Measurements from ENCODE around the gene UBE2G2.

The UBE2G2 gene

DNA sequence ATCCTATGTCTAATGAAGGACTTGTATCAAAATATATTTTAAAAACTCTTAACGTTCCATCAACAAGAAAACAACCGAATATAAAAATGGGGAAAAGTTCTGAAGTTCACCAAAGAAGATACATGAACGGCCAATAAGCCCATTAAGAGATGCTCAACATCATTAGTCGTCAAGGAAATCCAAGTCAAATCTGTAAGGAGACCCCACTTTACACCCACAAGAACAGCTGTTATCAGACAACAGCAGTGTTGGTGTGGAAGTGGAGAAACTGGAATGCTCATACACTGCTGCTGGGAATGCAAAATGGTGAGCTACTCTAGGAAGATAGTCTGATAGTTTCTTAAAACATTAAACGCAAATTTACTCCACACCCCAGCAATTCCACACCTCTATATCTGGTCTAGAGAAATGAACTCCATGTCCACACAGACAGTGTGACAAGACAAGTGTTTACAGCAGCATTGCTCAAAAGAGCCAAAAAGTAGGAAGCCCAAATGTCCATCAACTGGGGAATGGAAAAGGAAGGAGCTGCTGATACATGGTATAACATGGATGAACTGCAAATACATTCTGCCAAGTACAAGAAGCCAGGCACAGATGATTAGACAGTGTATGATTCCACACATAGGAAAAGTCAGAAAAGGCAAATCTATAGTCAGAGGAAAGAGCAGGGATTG is 18.5 kb downstream of the UBE2G2 start:
- DNase-seq: no peak

DNA sequence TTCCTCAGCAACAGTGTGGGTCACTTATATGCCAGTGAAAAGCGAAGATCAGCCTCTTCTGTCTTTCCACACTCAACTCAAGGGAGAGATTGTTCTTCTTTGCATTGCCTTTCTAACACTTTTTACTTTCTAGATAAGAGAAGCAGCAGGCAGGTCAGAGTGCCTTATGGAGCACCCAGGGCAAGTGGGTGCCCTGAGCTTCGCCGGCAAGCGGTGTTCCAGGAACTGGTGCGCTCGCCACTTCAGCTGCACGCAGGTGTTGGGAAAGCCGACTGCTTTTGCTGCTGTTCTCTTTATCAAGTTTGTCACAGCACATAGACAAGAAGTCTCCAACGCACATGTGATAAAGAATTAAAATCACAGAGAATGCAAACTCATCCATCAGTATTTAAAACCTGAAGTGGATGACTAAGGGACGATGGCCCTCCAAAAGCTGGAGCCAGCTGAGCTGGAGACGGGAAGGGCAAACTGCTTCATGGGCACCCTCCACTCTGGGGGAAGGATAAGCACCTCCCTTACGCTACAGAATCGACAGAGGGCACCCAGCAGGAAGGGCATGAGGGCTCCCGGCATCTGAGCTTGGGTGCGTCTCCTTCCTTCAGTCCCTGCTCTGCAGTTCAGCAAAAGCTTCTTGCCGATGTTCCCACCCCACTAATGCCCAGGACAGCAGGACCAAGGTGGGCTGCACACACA is 20.7 kb downstream of the UBE2G2 start:
- no peak for DNase-seq

DNA sequence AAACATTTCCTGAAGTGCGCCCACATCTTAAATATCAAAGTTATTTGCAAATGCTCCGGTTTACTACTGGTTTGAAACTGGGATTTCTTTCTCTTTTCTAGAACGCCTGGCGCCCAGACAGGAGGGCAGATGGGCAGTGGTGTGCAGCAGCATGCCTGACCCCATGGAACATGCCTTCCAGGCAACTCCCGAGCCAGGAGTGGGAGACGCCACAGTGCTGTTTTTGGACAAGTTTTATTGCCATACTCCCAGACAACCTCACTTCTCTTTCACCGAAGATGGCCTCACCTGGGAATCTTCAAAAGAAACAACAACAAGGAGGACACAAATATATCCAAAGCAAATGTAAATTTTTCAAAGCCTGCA is 21.5 kb downstream of the UBE2G2 start:
- DNase-seq: no peak

DNA sequence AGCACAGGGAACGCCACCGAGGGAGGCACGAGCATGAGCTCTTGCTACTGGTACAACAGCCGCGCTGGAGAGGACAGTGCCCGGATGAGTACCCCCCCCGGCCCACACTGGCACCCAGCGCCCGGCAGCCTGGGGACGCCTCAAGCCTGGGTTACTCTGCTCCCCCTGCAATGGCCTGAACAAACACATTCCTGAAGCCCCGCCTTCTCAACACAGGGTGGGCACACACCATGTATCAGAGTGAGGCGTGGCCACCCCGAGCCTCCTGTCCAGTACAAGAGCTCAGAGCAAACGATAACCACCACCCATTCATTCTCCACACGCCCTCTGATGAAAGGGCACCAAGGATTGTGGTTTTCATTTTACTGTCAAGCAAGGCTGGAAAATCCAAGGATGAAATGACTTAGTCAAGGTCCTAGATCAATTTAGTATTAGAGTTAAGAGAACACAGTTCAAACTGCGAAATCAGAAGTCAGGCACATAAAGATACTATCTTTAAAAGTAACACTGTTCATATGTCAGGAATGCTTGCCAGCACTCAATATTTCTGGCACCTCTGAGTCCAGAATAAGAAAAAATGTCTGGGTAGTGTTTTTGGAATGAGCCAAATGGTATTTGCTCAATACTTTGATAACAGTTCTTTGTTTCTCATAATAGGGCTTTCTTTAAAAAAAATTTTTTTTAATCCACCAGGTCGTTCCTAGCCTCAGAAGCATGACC is 22.0 kb downstream of the UBE2G2 start:
- no peak for DNase-seq

DNA sequence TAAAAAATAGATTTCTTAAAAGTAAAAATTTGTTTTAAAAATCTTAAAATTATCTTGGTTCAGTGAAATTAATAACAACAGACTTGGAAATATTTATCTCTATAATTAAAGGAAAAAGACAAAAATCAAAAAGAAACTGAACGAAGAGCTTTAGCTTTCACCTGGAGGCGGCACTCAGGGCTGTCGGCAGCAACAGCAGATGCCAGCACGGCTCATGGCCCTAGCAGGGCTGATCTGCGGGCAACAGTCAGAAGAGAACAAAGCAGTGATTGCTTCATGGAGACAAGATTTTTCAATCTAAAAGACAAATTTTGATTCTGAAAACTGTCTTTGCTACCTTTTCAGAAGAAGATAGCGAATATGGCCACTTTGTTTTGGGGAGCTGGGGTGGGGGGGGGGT is 22.6 kb downstream of the UBE2G2 start:
- DNase-seq: no peak

DNA sequence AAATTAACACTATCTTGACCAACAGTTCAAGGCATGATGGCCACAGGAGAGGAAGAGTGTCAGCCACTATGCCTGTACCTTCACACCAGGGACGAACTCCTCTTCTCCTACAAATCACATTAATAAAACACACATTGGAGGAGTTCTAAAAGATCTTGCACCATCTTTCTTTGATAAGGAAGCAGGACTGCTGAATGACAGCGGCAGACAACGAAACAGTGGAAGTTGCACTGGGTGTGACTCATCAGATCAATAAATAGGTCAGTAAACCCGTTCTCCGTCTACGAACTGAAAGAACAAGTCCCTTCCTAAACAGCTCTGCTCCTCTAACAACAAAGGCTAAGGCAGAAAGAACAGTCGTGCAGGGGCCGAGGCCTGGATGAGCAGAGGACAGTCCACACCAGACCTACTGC is 23.1 kb downstream of the UBE2G2 start:
- DNase-seq: no peak

DNA sequence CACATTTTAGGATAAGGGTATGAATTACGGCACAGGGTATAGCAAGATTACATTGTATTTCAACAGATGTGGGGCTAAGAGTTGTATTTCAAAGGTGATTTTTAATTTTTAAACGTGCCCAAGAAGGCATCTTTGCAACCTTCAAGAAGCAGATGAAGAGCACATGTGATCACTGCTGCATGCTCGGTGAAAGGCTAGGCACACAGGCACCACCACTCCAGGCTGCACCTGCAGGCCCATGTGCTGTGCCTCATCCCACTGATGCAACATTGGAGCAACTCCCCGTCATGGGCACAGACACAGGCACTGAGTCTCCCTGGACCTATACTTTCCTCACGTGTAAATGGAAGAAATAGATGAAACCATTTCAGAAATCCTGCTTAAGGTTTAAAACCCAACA is 23.5 kb downstream of the UBE2G2 start:
- no peak for DNase-seq

DNA sequence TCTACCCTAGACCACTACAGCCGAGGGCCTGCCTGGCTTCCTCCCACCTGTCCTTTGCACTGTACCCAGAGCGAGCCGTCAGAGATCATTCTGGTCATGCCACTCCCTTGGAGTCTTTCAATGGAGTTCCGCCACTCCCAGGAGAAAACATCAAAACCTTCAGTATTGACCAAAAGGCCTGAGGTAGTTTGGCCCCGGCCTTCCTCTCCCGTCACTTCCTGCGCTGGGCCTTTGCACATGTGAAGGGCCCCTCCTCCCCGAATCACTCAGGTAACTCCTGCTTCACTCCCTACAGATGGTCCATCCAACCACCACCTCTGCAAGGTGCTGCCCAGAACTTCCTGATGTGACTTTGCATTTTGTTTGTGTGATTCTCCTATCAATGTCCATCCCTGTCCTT is 26.6 kb downstream of the UBE2G2 start:
- no peak for DNase-seq

DNA sequence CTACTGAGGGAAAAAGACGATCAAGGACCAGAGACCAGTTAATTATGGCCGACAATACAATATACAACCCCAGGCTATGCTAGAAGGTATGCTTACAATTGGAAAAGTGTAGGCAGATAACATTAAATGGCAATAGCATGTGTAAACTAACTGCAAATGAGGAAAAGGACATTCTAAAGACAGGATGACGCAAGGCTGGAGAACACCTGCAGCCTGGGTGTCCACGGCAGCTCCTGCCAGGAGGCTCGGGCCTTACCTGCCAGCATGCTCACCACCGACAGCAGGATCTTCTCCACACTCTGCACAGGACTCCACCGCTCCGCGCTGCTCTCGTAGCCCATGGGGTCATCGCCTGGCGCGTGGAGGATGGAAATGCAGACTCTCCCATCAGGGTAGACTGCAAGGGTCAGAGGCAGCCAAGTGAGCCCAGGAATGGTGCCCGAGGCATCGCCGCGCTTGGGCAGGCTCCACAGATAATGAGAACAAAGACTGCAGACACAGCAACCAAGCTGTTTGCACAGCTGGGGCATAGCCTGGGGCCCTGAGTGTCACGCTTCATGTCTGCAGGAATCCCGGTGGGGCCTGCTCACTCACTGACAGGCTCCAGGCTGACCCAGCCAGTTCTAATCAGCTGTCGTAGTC is 28.2 kb downstream of the UBE2G2 start:
- peak; percentile 74 for DNase-seq

DNA sequence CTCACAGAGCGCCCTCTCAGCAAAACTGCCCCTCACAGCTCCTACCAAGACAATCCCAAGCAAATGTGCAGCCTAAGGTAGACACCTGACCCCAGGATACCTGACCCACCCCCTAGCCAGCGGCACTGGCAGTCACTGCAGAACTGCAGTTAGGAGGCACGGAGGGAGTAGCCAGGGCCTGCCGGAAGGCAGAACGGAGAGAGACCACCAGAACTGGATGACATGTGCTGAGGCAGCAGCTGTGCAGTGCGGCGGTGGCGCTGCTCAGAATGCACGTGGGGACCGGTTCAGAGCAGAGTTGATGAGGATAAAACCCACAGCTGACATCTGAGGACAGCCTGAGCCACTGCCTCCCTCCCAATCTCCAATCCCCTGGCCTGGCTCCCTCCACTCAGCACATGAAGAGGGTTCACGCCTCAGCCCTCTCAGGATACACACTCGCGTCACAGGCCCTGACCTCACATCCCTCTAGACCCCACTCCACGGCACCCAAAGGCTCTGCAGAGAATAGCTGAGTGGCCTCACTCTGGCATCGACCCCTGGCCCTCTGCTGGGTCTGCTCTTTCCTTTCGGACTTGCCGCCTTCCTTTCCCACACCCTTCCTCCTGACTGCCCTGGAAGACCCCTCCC is 29.6 kb downstream of the UBE2G2 start:
- no peak for DNase-seq

DNA sequence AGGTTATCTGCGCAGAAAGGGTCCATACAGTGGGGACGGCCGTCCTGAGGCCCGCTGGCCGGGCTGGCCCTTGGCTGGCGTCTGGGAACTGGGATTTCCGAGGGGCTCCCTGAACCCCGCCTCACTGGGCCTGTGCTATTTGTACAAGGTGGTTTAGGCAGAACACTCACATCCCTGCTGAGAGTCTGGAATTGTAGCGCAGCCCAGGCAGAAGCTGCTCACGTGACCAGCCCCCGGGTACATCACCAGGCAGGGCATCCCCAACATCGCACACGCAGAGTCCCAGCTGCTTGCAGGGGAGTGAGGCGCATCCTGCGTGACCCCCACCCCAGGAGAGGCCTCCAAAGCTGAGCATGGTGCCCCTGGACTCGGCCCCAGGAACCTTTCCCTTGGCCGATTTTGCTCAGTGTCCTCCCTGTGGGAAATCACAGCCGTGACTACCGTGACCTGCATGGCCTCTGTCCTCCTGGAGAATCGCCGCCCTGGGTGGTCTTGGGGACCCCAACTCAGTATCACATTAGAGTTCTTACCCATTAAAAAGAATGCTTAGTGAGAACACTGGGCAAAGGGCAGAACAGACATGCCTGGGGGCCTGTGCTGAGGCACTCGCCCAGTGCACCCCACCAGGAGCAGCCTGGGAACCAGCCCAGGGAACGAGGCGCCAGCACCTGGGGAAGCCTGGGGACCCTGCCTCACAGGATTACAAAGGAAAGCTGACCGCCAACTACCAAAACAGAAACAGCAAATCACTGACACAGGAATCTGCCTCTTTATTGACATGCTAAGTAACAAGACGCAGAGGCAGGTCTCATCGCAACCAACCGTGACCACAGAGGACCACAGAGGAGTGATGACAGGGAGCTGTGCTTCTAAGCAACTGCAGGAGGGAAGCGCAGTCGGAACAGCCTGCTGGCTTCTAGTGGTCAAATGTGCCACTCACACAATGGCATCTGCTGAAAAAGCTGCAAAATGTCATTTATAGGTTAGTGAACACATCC is 33.5 kb downstream of the UBE2G2 start:
- no peak for DNase-seq

DNA sequence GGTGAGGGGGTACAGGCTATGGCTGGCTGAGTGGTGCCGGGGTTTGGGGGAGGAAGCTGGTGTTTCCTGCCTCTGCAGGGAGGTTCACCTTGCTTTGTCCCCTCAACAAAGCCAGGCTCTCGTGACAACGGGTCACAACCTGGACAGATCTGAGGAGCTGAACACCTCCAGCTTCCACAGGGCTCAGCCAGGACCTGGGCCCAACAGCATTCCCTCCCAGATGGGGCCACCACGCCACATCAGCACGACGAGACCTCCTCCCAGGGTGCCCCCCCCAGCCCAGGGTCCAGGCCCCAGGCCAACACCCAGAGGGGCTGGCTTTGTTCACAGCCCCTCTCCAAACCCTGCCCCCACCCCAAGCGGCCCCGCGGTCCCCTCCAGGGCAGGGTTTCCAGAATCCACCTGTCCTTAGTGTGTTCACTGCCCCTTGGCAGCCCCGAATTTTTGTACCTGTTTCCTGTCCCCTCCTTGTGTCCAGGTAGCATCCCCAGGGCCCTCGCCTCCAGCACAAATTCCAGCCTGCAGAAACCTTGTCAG is 34.7 kb downstream of the UBE2G2 start:
- DNase-seq: no peak

DNA sequence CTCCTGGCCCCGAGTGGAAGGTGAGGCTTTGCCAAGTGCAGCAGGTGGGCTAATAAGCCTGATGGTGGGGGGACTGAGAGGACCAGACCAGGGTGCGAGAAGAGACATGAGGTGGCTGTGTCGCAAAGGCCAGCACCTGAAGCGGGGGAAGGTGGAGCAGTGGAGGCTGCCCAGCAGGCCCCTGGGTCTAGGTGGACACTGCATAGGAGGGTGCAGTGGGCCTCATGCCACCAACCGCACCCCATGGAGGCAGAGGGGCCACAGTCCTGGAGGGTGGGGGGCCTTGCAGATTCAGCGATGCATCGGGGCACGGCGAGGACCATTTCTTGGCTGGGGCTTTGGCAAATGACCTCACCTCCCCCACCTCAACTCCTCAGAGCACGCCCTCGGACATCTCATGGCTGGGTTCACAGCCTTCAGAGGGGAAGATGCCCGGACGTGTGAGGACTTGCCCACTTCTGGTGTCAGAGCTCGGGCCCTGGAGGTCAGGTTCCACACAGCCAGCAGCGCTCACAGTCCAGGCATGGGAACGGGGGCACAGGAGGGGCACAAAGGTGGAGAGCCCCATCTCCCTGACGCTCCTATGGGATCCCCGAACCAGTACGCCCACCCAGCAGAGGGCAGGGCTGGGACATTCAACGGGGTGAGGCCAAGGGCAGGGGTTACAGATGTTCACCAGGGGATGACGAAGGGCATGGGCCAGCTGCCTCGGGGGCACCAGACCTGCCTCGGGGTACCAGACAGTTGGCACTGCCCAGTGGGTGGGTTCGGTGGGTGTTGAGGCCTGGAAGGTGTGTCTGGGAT is 35.4 kb downstream of the UBE2G2 start:
- DNase-seq: no peak

DNA sequence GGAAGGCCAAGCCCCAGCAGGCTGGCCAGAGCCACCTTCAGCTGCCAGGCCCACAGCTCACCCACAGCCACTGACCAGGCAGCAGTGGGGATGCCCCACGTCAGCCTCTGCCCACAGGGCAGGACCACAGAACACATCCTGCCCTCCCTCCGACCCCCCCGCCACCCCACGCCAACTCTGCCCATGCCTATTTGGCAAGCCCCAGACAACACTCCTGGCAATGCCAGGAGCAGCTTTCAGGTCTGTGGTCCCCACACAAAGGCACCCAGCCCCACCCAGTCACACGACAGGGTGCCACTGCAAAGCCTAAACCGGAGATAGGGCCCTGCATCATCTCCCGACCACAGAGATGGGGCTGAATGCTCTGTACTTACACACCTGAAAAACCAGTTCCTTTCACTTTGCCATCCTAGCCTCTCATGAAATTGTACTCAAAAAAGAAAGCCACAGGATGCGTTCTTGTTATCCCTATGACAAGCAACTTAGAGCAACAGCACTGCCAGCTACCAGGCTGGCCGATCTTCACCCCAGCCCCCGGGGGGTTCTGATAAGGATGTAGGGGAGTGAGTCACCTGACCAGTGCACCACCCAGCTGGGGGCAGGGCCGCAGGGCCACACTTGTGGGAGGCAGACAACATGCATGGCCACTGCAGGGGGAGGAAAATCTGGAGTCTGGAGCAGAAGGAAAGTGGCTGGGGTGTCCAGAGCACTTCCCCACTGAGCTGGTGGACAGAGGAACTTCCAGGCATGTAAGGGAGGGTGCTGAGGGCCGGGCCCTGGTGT is 36.2 kb downstream of the UBE2G2 start:
- DNase-seq: no peak

DNA sequence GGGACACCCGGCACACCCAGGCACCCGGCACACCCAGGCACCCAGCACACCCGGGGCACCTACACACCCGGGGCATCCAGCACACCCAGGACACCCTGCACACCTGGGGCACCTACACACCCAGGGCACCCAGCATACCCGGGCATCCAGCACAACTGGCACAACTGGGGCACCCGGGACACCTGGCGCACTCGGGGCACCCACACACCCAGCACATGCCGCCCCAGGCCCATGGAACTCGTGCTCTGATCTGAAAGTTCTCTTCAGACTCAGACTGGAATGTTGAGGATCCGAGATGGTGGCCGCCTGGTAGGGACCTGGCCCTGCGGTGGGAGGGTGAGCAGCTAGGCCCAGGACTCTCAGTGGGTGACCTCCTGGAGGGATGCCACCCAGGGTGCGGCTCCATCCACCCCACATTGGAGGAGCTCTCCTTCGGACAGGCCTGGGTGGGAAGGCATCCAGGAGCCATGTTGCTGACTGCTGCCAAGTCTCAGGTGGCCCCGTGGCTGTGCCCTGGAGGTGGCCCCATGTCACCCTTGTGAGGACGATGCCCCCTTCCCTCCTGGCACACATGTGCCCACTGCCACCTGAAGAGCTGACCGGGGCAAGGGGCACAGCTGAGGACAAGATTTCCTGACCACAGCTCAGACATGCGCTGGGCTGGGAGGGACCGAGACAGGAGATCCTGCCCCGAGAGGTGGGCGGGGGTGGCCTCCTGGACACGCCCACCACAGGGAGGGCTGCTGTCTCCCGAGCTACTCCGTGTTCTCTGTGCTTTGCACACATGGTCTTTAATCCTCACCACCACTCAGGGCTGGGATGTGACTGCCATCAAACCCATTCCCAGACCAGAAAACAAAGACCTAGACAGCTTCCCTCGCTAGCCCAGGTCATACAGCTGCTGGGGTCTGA is 37.0 kb downstream of the UBE2G2 start:
- DNase-seq: no peak

DNA sequence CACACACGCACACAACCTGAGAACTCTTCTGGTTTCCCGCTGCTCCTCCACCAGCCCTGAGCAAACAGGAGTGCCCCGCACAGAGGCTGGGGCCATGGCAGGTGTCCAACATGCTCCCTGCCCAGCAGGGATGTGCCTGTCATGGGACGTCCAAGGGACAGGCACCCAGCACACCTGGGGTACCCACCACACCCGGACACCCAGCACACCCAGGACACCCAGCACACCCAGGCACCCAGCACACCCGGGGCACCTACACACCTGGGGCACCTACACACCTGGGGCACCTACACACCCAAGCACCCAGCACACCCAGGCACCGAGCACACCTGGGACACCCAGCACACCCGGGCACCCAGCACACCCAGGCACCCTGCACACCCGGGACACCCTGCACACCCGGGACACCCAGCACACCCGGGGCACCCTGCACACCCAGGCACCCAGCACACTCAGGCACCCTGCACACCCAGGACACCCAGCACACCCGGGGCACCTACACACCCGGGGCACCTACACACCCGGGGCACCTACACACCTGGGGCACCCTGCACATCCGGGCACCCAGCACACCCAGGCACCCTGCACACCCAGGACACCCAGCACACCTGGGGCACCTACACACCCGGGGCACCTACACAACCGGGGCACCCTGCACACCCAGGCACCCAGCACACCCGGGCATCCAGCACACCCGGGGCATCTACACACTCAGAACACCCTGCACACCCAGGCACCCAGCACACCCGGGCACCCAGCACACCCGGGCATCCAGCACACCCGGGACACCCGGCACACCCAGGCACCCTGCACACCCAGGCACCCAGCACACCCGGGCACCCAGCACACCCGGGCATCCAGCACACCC is 37.9 kb downstream of the UBE2G2 start:
- no peak for DNase-seq

DNA sequence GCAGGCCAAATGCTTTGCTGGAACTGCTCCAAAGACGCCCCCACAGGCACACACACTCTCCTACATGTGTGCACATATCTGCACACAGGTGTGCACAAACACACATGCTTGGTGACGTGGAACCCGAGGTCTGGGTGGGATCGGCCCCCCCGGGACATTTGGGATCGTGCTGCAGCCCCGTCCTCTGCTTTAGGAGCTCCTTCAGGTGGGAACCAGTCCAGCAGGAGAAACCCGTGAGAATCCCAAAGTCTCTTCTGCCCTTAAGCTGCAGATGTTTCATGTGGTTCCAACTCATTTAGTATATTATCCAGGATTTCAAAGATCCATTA is 38.6 kb downstream of the UBE2G2 start:
- DNase-seq: no peak
